Measurements from ENCODE around the gene RNASE8. TPM values are rescaled to one million over a fixed set of nuclear protein-coding genes. Genes with fewer than 3 reads are reported as not detected.

The RNASE8 gene
- total RNA-seq, 2 donors from 2014 or later = not detected

DNA sequence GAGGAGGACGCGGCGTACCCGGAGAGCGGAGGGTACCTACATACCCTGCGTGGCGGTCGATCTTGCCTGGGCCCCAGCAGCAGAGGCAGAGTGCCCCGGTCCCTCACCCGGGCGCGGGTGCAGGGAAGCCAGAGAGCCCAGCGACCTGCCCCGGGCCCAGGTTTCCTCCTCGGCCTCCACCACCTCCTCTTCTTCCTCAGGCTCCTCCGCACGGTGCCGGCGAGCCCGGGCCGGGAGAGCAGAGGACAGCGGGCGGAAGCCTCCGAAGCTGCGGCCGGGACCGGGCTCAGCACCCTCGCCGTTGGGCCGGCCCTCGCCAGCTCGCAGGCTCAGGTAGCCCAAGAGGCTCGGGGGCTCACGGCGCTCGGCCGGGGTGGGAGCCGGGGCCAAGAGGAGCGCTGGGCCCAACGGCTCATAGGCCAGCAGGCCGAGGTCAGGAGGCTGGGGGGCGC is 34.2 kb downstream of the RNASE8 start:
- Histone ChIP-seq H3K36me3 (peaks cover 0 to 3% of the 10 kb centered on the region in 2 donors), H3K4me3 (no peak overlapping the region), H3K9me3 (no peaks in the 10 kb centered on the region), H3K27me3 (replicated peaks; ENCODE audit: insufficient read depth) (no peaks in the 10 kb centered on the region), H3K4me1 (replicated peaks) (no peaks in the 10 kb centered on the region), H3K27ac (no peak overlapping the region)
- 88% methylated on average over 42 of the region's 42 CpGs for WGBS
- TF ChIP-seq CTCF (IDR thresholded peaks at IDR 0.05) (no peak), POLR2AphosphoS5 (IDR thresholded peaks at IDR 0.05) (no peak), POLR2A (IDR thresholded peaks at IDR 0.05) (no peak)
- intact Hi-C loops (cut with DNase I) = loop anchor here (1.0 to 10.0 kb wide), 4 partner anchors 12 to 477 kb away; no protein-coding TSS in a partner anchor
- DNase-seq (ENCODE audit: low spot score) = no peak

DNA sequence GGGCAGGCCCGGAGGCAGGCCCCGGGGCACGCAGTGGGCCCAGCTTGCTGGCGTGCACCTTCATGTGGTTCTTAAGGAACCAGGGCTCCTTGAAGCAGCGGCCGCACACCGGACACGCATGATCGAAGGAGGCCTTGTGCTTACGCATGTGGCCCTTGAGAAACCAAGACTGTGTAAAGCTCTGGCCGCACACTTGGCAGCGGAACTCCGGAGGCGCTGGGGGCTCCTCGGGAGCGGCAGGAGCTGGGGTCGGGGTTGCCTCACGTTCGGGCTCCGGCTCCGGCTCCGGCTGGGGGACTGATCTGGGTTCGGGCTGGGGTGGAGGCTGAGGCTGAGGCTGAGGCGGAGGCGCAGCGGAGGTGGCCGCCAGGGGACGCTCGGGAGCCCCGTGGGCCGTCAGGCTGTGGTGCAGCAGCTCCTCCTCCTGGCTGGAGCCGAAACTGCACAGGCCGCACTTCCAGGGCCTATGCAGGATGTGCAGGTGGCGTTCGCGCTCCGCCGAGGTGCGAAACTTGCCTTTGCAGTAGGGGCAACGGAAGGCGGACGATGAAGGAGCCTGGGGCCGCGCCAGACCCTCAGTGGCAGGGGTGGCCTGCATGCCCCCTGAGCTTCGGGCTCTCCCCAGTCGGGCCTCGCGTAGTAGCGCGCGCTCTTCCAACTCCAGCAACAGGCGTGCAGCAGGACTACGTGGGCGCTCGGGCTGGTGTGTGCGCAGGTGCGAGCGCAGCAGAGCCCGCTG is 34.8 kb downstream of the RNASE8 start:
- TF ChIP-seq CTCF (IDR thresholded peaks at IDR 0.05) (peak; percentile 99 to 100 (median 100)), POLR2AphosphoS5 (IDR thresholded peaks at IDR 0.05) (peak; percentile 67), POLR2A (IDR thresholded peaks at IDR 0.05) (peak; percentile 3)
- H3K4me1 ChIP-seq (replicated peaks) = no peaks in the 10 kb centered on the region
- no peak overlapping the region for H3K4me3 ChIP-seq
- H3K9me3 ChIP-seq = no peaks in the 10 kb centered on the region
- intact Hi-C loops (cut with DNase I) = loop anchor here (1.0 to 10.0 kb wide), 4 partner anchors 12 to 478 kb away; no protein-coding TSS in a partner anchor
- no peak overlapping the region for H3K27ac ChIP-seq
- DNase-seq (ENCODE audit: low spot score) = peak; percentile 77
- 47% methylated on average over 59 of the region's 59 CpGs for WGBS
- H3K36me3 ChIP-seq = peaks cover 0 to 3% of the 10 kb centered on the region in 2 donors
- H3K27me3 ChIP-seq (replicated peaks; ENCODE audit: insufficient read depth) = no peaks in the 10 kb centered on the region

- no peak for DNase-seq (ENCODE audit: low spot score)
- H3K27ac ChIP-seq = no peak overlapping the region
Measured at GRCh38 chr14:21093018-21093417, 35.4 kb downstream of the RNASE8 start.

GRCh38 chr14:21093769-21094681 is 36.4 kb downstream of the RNASE8 start:
- intact Hi-C loops (cut with DNase I) = loop anchor here (2.0 to 10.0 kb wide), 3 partner anchors 25 to 479 kb away; no protein-coding TSS in a partner anchor
- Histone ChIP-seq H3K27me3 (replicated peaks; ENCODE audit: insufficient read depth) (no peaks in the 10 kb centered on the region), H3K4me1 (replicated peaks) (peaks cover under 1% of the 10 kb centered on the region), H3K9me3 (no peaks in the 10 kb centered on the region), H3K4me3 (no peak overlapping the region), H3K27ac (no peak overlapping the region), H3K36me3 (peaks cover 0 to 3% of the 10 kb centered on the region in 2 donors)
- TF ChIP-seq CTCF (IDR thresholded peaks at IDR 0.05) (no peak), POLR2A (IDR thresholded peaks at IDR 0.05) (no peak), POLR2AphosphoS5 (IDR thresholded peaks at IDR 0.05) (no peak)
- no peak for DNase-seq (ENCODE audit: low spot score)
- WGBS = 38% methylated on average over 7 of the region's 7 CpGs

More at GRCh38 chr14:21093018-21093417, 35.4 kb downstream of the RNASE8 start:
- H3K9me3 ChIP-seq = no peaks in the 10 kb centered on the region
- no peaks in the 10 kb centered on the region for H3K4me1 ChIP-seq (replicated peaks)
- intact Hi-C loops (cut with DNase I) = loop anchor here (2.0 to 10.0 kb wide), 3 partner anchors 24 to 478 kb away; no protein-coding TSS in a partner anchor
- H3K36me3 ChIP-seq = peaks cover 0 to 3% of the 10 kb centered on the region in 2 donors
- H3K27me3 ChIP-seq (replicated peaks; ENCODE audit: insufficient read depth) = no peaks in the 10 kb centered on the region
- TF ChIP-seq POLR2A (IDR thresholded peaks at IDR 0.05) (no peak), CTCF (IDR thresholded peaks at IDR 0.05) (no peak), POLR2AphosphoS5 (IDR thresholded peaks at IDR 0.05) (no peak)
- H3K4me3 ChIP-seq = no peak overlapping the region
- WGBS = 78% methylated on average over 36 of the region's 36 CpGs

All from prostate gland (tissue), 2 donors.